SK-N-SH treated with all-trans-retinoic acid at 6 μM for 48 hours (cell line): ENCODE measurements around the gene CCM2.
"Not testable (repeated sequence)": the region's sequence is repeated elsewhere in the genome, so short reads cannot be mapped to it uniquely, and the experiment has no call there.

Experiments
- ATAC-seq: fragments of 200-7000 bp; cut with Tn5 transposase; 3 replicates; pipeline ENCODE4 v1.9.1; 2020; ENCODE audit warnings: mild to moderate bottlenecking, moderate library complexity
- BACH2 ChIP-seq: fragments of 250-450 bp; sonication (Bioruptor Pico); IDR thresholded peaks from 2 replicates; pipeline ENCODE4 v1.9.0; 2021; ENCODE audit warnings: mild to moderate bottlenecking, borderline replicate concordance
- CSDC2 ChIP-seq: fragments of 250-450 bp; sonication (Bioruptor Pico); IDR thresholded peaks from 2 replicates; pipeline ENCODE4 v1.5.0; 2020; ENCODE audit warnings: mild to moderate bottlenecking, moderate library complexity
- CSRNP3 ChIP-seq: fragments of 250-450 bp; sonication (Bioruptor Pico); IDR thresholded peaks from 2 replicates; pipeline ENCODE4 v1.5.1; 2021; ENCODE audit warnings: mild to moderate bottlenecking, moderate library complexity
- GLIS3 ChIP-seq: fragments of 250-450 bp; sonication (Bioruptor Pico); IDR thresholded peaks from 2 replicates; pipeline ENCODE4 v1.5.0; 2020; ENCODE audit warnings: mild to moderate bottlenecking, moderate library complexity
- ISL1 ChIP-seq: fragments of 250-450 bp; sonication (Bioruptor Pico); IDR thresholded peaks from 2 replicates; pipeline ENCODE4 v2.1.2; 2022; ENCODE audit warnings: mild to moderate bottlenecking, moderate library complexity
- OSR1 ChIP-seq: fragments of 250-450 bp; sonication (Bioruptor Pico); IDR thresholded peaks from 2 replicates; pipeline ENCODE4 v1.8.0; 2022; ENCODE audit warnings: moderate library complexity, mild to moderate bottlenecking, inconsistent platforms
- PATZ1 ChIP-seq: fragments of 250-450 bp; sonication (Bioruptor Pico); IDR thresholded peaks from 2 replicates; pipeline ENCODE4 v1.8.0; 2020; ENCODE audit warnings: mild to moderate bottlenecking, moderate library complexity, borderline replicate concordance
- POU6F1 ChIP-seq: fragments of 250-450 bp; sonication (Bioruptor Pico); IDR thresholded peaks from 2 replicates; pipeline ENCODE4 v1.8.0; 2021; ENCODE audit warnings: low read depth, mild to moderate bottlenecking, moderate library complexity, borderline replicate concordance
- PPARA ChIP-seq: fragments of 250-450 bp; sonication (Bioruptor Pico); IDR thresholded peaks from 2 replicates; pipeline ENCODE4 v1.5.0; 2020; ENCODE audit warnings: mild to moderate bottlenecking, borderline replicate concordance
- RARB ChIP-seq: fragments of 250-450 bp; sonication (Bioruptor Pico); IDR thresholded peaks from 2 replicates; pipeline ENCODE4 v1.8.0; 2021; ENCODE audit warnings: mild to moderate bottlenecking, moderate library complexity
- SNAI2 ChIP-seq: fragments of 250-450 bp; sonication (Bioruptor Pico); IDR thresholded peaks from 2 replicates; pipeline ENCODE4 v1.5.0; 2020; ENCODE audit warnings: mild to moderate bottlenecking, moderate library complexity
- TCF4 ChIP-seq: fragments of 250-450 bp; sonication (Bioruptor Pico); IDR thresholded peaks from 2 replicates; pipeline ENCODE4 v1.8.0; 2021; ENCODE audit warnings: mild to moderate bottlenecking, moderate library complexity, borderline replicate concordance
- TOX ChIP-seq: fragments of 250-450 bp; sonication (Bioruptor Pico); IDR thresholded peaks from 2 replicates; pipeline ENCODE4 v1.8.0; 2021; ENCODE audit warnings: mild to moderate bottlenecking, moderate library complexity, borderline replicate concordance
- ZC3H10 ChIP-seq: fragments of 250-450 bp; sonication (Bioruptor Pico); IDR thresholded peaks from 2 replicates; pipeline ENCODE4 v1.5.1; 2021; ENCODE audit warnings: mild to moderate bottlenecking, moderate library complexity
- ZFP3 ChIP-seq: fragments of 250-450 bp; sonication (Bioruptor Pico); IDR thresholded peaks from 2 replicates; pipeline ENCODE4 v1.5.0; 2020; ENCODE audit warnings: mild to moderate bottlenecking, moderate library complexity
- ZFP30 ChIP-seq: fragments of 450-650 bp; formaldehyde crosslinking; IDR thresholded peaks from 2 replicates; pipeline ENCODE4 v1.5.0; 2022; ENCODE audit warnings: mild to moderate bottlenecking, moderate library complexity
- ZNF565 ChIP-seq: fragments of 450-650 bp; formaldehyde crosslinking; conservative IDR thresholded peaks from 2 replicates; pipeline ENCODE4 v1.5.0; 2020; ENCODE audit warnings: low read depth, mild to moderate bottlenecking, moderate library complexity
- ZNF70 ChIP-seq: fragments of 450-650 bp; formaldehyde crosslinking; IDR thresholded peaks from 2 replicates; pipeline ENCODE4 v1.5.0; 2020; ENCODE audit warnings: mild to moderate bottlenecking, moderate library complexity
- ZNF8 ChIP-seq: fragments of 450-650 bp; formaldehyde crosslinking; IDR thresholded peaks from 2 replicates; pipeline ENCODE4 v1.5.0; 2020; ENCODE audit warnings: mild to moderate bottlenecking, moderate library complexity

The CCM2 gene

DNA sequence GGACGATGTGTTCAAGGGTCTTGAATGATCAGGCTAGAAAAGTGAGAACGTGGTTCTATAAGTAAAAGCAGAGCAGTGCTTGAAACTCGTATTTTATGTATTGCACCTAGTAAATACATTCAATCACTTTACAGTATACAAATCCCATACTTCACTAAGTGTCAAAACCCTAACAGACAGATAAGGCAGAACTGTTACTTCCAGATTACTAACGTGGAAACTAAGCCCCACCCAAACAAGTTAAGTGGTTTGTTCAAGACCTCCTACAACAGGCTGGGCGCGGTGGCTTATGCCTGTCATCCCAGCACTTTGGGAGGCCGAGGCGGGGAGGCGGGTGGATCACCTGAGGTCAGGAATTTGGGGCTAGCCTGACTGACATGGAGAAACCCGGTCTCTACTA lies 12.0 kb upstream of the CCM2 start:
- TF ChIP-seq CSDC2 (CRISPR knock-in tag) (no peak), ZFP3 (no peak), ZFP30 (CRISPR knock-in tag) (no peak), ZNF565 (CRISPR knock-in tag) (no peak), CSRNP3 (CRISPR knock-in tag) (no peak), ISL1 (CRISPR knock-in tag) (no peak), ZNF8 (no peak), SNAI2 (CRISPR knock-in tag) (no peak), TCF4 (CRISPR knock-in tag) (no peak), ZC3H10 (CRISPR knock-in tag) (no peak), OSR1 (CRISPR knock-in tag) (no peak), PPARA (CRISPR knock-in tag) (no peak), BACH2 (CRISPR knock-in tag) (no peak), RARB (CRISPR knock-in tag) (no peak), TOX (CRISPR knock-in tag) (no peak)
- ATAC-seq: no peak

DNA sequence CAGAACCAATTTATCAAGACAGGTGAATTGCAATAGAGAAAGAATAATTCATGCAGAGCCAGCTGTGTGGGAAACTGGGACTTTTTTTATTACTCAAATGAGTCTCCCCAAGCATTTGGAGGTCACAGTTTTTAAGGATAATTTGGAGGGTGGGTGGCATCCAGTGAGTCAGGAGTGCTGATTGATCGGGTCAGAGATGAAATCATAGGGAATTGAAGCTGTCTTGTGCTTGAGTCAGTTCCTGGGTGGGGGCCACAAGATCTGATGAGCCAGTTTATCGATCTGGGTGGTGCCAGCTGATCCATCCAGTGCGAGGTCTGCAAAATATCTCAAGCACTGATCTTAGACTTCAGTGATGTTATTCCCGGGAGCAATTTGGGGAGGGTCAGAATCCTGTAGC lies 11.3 kb upstream of the CCM2 start:
- no peak for TF ChIP-seq PPARA (CRISPR knock-in tag)
- no peak for TF ChIP-seq POU6F1 (CRISPR knock-in tag)
- ATAC-seq: no peak

- TF ChIP-seq ZFP3: no peak
- TF ChIP-seq OSR1 (CRISPR knock-in tag): no peak
- no peak for TF ChIP-seq GLIS3 (CRISPR knock-in tag)
- ATAC-seq: no peak
These were observed 10.9 kb upstream of the CCM2 start for GRCh38 chr7:44989132-44989531.

GRCh38 chr7:44990109-44991023 lies 9.6 kb upstream of the CCM2 start:
- TF ChIP-seq ISL1 (CRISPR knock-in tag) (peak; percentile 50), ZFP3 (0 out of 2 replicates have a peak, but pooled peaks have one; percentile 65), SNAI2 (CRISPR knock-in tag) (0 out of 2 replicates have a peak, but pooled peaks have one; percentile 35), PATZ1 (CRISPR knock-in tag) (no peak), ZNF70 (CRISPR knock-in tag) (no peak)
- no peak for ATAC-seq

DNA sequence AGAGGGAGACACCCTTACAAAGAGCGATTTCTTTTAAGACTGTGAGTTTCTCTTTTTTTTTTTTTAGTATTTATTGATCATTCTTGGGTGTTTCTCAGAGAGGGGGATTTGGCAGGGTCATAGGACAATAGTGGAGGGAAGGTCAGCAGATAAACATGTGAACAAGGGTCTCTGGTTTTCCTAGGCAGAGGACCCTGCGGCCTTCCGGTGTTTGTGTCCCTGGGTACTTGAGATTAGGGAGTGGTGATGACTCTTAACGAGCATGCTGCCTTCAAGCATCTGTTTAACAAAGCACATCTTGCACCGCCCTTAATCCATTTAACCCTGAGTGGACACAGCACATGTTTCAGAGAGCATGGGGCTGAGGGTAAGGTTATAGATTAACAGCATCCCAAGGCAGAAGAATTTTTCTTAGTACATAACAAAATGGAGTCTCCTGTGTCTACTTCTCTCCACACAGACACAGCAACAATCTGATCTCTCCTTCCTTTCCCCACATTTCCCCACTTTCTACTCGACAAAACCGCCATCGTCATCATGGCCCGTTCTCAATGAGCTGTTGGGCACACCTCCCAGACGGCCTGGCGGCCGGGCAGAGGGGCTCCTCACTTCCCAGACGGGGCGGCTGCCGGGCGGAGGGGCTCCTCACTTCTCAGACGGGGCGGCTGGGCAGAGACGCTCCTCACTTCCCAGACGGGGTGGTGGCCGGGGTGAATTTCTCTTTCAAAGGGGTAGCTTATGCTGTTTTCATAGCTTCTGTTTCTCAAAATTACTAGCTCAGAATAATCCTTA lies 7.8 kb upstream of the CCM2 start:
- not testable (repeated sequence) for ATAC-seq
